ENCODE results near the gene SDC1. TPM values are rescaled to one million over a fixed set of nuclear protein-coding genes. Genes with fewer than 3 reads are reported as not detected.

The SDC1 gene
- total RNA-seq, 1 donor from 2014 or later: 74.3 TPM

- H3K79me2 ChIP-seq (ENCODE audit: insufficient read depth, low read length): peaks cover 41% of the 10 kb centered on the region
- Mint-ChIP-seq H3K4me1 (ENCODE audit: low read depth, unreplicated experiment) (peaks cover 4% of the 10 kb centered on the region), H3K4me3 (ENCODE audit: unreplicated experiment) (no peak overlapping the region), H3K27me3 (ENCODE audit: low read depth, unreplicated experiment) (peaks cover 6% of the 10 kb centered on the region), H3K9me3 (ENCODE audit: unreplicated experiment) (no peaks in the 10 kb centered on the region), H3K36me3 (ENCODE audit: low read depth, unreplicated experiment) (no peaks in the 10 kb centered on the region), H3K27ac (ENCODE audit: unreplicated experiment) (no peak overlapping the region)
- H2AFZ ChIP-seq (ENCODE audit: low read depth, low read length): no peak overlapping the region
- no peak overlapping the region for H3K4me2 ChIP-seq (ENCODE audit: low read length)
- peaks cover 8% of the 10 kb centered on the region for H3K4me1 ChIP-seq (ENCODE audit: insufficient read depth, low read length)
- H3K4me3 ChIP-seq (ENCODE audit: insufficient read depth, low read depth, low read length): no peak overlapping the region
- TF ChIP-seq, protein P1, sequence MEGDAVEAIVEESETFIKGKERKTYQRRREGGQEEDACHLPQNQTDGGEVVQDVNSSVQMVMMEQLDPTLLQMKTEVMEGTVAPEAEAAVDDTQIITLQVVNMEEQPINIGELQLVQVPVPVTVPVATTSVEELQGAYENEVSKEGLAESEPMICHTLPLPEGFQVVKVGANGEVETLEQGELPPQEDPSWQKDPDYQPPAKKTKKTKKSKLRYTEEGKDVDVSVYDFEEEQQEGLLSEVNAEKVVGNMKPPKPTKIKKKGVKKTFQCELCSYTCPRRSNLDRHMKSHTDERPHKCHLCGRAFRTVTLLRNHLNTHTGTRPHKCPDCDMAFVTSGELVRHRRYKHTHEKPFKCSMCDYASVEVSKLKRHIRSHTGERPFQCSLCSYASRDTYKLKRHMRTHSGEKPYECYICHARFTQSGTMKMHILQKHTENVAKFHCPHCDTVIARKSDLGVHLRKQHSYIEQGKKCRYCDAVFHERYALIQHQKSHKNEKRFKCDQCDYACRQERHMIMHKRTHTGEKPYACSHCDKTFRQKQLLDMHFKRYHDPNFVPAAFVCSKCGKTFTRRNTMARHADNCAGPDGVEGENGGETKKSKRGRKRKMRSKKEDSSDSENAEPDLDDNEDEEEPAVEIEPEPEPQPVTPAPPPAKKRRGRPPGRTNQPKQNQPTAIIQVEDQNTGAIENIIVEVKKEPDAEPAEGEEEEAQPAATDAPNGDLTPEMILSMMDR (IDR thresholded peaks at IDR 0.05; ENCODE audit: insufficient read depth, low read depth, low read length): no peak
- no peak for TF ChIP-seq EZH2 (IDR thresholded peaks at IDR 0.05; ENCODE audit: insufficient read depth, low read length)
- DNase-seq (ENCODE audit: low read depth) (no peak), FAIRE-seq (no peak)
- H3K9me3 ChIP-seq (ENCODE audit: insufficient read depth, low read depth, low read length): no peaks in the 10 kb centered on the region
- H3K27me3 ChIP-seq (ENCODE audit: insufficient read depth, low read length): no peaks in the 10 kb centered on the region
- H3K36me3 ChIP-seq (ENCODE audit: insufficient read depth, low read length): no peaks in the 10 kb centered on the region
- peaks cover 25% of the 10 kb centered on the region for H4K20me1 ChIP-seq (ENCODE audit: insufficient read depth, low read length)
- no peak overlapping the region for H3K27ac ChIP-seq (ENCODE audit: low read depth, low read length)
- no peak overlapping the region for H3K9ac ChIP-seq (ENCODE audit: low read length)
Measured at GRCh38 chr2:20211420-20211819, 13.5 kb downstream of the SDC1 start.

DNA sequence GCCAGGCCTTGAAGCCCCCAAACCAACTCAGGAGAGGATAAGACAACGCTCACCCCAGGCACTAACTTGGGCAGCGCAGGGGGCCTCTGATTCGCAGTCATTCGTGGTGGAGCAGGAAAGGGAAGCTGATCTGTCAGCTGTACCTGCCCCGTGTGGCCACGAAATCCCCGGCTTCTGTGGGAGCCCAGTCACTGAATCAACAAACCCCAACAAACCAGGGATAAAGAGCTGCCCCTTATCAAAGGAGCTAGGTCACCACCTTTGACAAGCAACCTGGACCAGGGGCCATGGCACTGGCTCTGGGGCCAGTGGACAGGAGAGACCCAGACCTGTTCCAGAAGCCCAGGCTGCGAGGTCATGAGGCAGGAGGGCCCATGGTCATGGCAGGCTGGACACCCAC, 14.5 kb downstream of the SDC1 start:
- Histone ChIP-seq H3K9me3 (ENCODE audit: insufficient read depth, low read depth, low read length) (no peaks in the 10 kb centered on the region), H3K4me2 (ENCODE audit: low read length) (no peak overlapping the region), H3K27me3 (ENCODE audit: insufficient read depth, low read length) (no peaks in the 10 kb centered on the region), H3K9ac (ENCODE audit: low read length) (no peak overlapping the region), H3K4me3 (ENCODE audit: insufficient read depth, low read depth, low read length) (no peak overlapping the region), H3K27ac (ENCODE audit: low read depth, low read length) (no peak overlapping the region), H3K36me3 (ENCODE audit: insufficient read depth, low read length) (no peaks in the 10 kb centered on the region), H3K4me1 (ENCODE audit: insufficient read depth, low read length) (peaks cover 8% of the 10 kb centered on the region), H3K79me2 (ENCODE audit: insufficient read depth, low read length) (peaks cover 35% of the 10 kb centered on the region), H4K20me1 (ENCODE audit: insufficient read depth, low read length) (peaks cover 21% of the 10 kb centered on the region), H2AFZ (ENCODE audit: low read depth, low read length) (no peak overlapping the region)
- Mint-ChIP-seq H3K27ac (ENCODE audit: unreplicated experiment) (no peak overlapping the region), H3K36me3 (ENCODE audit: low read depth, unreplicated experiment) (no peaks in the 10 kb centered on the region), H3K9me3 (ENCODE audit: unreplicated experiment) (no peaks in the 10 kb centered on the region), H3K4me3 (ENCODE audit: unreplicated experiment) (no peak overlapping the region), H3K27me3 (ENCODE audit: low read depth, unreplicated experiment) (peaks cover 6% of the 10 kb centered on the region), H3K4me1 (ENCODE audit: low read depth, unreplicated experiment) (peaks cover 4% of the 10 kb centered on the region)
- DNase-seq (ENCODE audit: low read depth) (no peak), FAIRE-seq (no peak)
- TF ChIP-seq, protein P1 (IDR thresholded peaks at IDR 0.05; ENCODE audit: insufficient read depth, low read depth, low read length): no peak
- TF ChIP-seq EZH2 (IDR thresholded peaks at IDR 0.05; ENCODE audit: insufficient read depth, low read length): no peak

DNA sequence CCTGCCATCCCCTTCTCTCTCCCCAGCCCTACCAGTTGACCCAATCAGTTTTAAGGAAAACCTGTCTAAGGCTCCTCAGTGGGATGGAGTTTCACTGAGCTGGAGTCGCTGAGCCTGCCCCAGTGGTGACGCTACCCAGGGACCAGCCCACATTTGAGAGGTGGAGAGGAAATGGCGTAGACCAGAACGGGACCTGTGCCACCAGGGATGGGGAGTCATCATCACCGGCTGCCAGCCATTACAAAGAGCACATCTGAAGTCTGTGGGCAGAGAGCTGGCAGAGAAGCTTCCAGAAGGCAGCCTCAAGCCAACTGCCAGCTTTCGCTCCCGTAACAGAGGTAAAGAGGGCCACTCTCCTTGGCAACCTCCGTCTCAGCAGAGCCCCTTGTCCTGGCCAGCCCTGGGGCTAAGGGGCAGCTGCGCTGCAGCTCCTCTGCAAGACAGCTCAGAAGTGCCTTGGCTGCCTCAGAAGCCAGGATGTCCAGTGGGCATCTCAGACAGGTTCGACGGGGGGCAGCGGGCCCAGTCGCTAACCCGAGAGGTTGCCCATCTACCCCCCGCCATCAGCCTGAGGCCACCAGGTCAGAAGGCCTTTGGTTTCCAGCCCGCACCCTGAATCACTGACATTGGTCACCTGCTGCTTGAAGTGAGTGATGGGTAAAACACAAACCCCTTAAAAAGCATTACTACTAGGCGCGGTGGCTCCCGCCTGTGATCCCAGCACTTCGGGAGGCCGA, 15.4 kb downstream of the SDC1 start:
- no peaks in the 10 kb centered on the region for H3K36me3 ChIP-seq (ENCODE audit: insufficient read depth, low read length)
- H3K36me3 Mint-ChIP-seq (ENCODE audit: low read depth, unreplicated experiment): no peaks in the 10 kb centered on the region

More for the DNA sequence above, 15.4 kb downstream of the SDC1 start:
- Histone ChIP-seq H3K9me3 (ENCODE audit: insufficient read depth, low read depth, low read length) (no peaks in the 10 kb centered on the region), H3K27me3 (ENCODE audit: insufficient read depth, low read length) (no peaks in the 10 kb centered on the region), H3K4me2 (ENCODE audit: low read length) (no peak overlapping the region), H2AFZ (ENCODE audit: low read depth, low read length) (no peak overlapping the region), H3K79me2 (ENCODE audit: insufficient read depth, low read length) (peaks cover 29% of the 10 kb centered on the region), H3K4me3 (ENCODE audit: insufficient read depth, low read depth, low read length) (no peak overlapping the region), H3K9ac (ENCODE audit: low read length) (no peak overlapping the region), H4K20me1 (ENCODE audit: insufficient read depth, low read length) (peaks cover 21% of the 10 kb centered on the region), H3K27ac (ENCODE audit: low read depth, low read length) (no peak overlapping the region), H3K4me1 (ENCODE audit: insufficient read depth, low read length) (peaks cover 8% of the 10 kb centered on the region)
- no peak overlapping the region for H3K27ac Mint-ChIP-seq (ENCODE audit: unreplicated experiment)
- TF ChIP-seq EZH2 (IDR thresholded peaks at IDR 0.05; ENCODE audit: insufficient read depth, low read length): no peak
- TF ChIP-seq, protein P1 (IDR thresholded peaks at IDR 0.05; ENCODE audit: insufficient read depth, low read depth, low read length): no peak
- H3K9me3 Mint-ChIP-seq (ENCODE audit: unreplicated experiment): no peaks in the 10 kb centered on the region
- peaks cover 3% of the 10 kb centered on the region for H3K27me3 Mint-ChIP-seq (ENCODE audit: low read depth, unreplicated experiment)
- FAIRE-seq (no peak), DNase-seq (ENCODE audit: low read depth) (no peak)
- no peak overlapping the region for H3K4me3 Mint-ChIP-seq (ENCODE audit: unreplicated experiment)
- peaks cover 4% of the 10 kb centered on the region for H3K4me1 Mint-ChIP-seq (ENCODE audit: low read depth, unreplicated experiment)

Data from astrocyte (in vitro differentiated cells and primary cell).